Ecto neural progenitor cell (in vitro differentiated cells): Measurements from ENCODE around the gene SYNJ1.
"Not testable (repeated sequence)": the region's sequence is repeated elsewhere in the genome, so short reads cannot be mapped to it uniquely, and the experiment has no call there.

Source experiments
- DNase-seq: peaks from one replicate; pipeline ENCODE4 v3.0.0-alpha.2; 2018; ENCODE audit warnings: low spot score

SYNJ1 gene

DNA sequence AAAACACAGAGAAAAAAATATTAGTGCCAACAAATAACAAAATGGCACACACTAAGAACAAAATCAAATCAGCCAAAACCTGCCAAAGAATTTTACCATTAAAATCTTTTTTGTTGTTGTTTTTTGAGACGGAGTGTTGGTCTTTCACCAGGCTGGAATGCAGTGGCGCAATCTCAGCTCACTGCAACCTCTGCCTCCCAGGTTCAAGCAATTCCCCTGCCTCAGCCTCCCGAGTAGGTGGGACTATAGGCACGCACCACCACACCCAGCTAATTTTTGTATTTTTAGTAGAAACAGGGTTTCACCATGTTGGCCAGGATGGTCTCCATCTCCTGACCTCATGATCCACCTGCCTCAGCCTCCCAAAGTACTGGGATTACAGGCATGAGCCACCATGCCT is 8.3 kb upstream of the SYNJ1 start:
- DNase-seq = not testable (repeated sequence)

DNA sequence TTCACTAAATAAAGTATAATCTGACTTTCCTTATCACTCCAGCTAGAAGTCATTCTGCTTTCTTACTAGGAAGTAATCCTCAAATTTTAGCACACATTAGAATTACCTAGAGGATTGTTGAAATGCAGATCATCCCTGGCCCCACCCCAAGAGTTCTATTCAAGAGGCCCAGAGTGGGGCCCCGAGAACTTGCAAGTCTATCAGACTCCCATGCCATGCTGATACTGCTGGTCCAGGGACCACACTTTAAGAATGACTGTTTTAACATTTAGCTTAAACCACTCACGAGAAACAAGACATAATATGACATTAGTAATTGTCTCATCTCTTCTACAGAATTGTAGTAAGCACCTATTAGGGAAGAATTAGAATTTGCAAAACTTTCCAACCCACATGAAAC is 7.7 kb upstream of the SYNJ1 start:
- DNase-seq = no peak

GRCh38 chr21:32733990-32734613 is 6.3 kb upstream of the SYNJ1 start:
- no peak for DNase-seq

DNA sequence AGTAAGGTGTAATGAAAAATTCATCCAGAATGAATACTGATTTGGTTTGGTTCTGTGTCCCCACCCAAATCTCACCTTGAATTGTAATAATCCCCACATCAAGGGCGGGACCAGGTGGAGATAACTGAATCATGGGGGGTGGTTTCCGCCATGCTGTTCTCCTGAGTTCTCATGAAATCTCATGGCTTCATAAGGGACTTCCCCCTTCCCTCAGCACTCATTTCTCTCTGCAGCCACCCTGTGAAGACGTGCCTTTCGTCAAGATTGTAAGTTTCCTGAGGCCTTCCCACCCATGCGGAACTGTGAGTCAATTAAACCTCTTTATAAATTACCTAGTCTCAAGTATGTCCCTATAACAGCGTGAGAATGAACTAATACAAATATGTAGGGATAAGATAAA is 5.5 kb upstream of the SYNJ1 start:
- no peak for DNase-seq

- DNase-seq = no peak
These were observed 4.7 kb upstream of the SYNJ1 start for GRCh38 chr21:32732544-32732943.

- no peak for DNase-seq
These were observed 1.0 kb upstream of the SYNJ1 start for GRCh38 chr21:32728848-32729247.

GRCh38 chr21:32728456-32728839 is 635 bp upstream of the SYNJ1 start:
- DNase-seq = no peak

DNA sequence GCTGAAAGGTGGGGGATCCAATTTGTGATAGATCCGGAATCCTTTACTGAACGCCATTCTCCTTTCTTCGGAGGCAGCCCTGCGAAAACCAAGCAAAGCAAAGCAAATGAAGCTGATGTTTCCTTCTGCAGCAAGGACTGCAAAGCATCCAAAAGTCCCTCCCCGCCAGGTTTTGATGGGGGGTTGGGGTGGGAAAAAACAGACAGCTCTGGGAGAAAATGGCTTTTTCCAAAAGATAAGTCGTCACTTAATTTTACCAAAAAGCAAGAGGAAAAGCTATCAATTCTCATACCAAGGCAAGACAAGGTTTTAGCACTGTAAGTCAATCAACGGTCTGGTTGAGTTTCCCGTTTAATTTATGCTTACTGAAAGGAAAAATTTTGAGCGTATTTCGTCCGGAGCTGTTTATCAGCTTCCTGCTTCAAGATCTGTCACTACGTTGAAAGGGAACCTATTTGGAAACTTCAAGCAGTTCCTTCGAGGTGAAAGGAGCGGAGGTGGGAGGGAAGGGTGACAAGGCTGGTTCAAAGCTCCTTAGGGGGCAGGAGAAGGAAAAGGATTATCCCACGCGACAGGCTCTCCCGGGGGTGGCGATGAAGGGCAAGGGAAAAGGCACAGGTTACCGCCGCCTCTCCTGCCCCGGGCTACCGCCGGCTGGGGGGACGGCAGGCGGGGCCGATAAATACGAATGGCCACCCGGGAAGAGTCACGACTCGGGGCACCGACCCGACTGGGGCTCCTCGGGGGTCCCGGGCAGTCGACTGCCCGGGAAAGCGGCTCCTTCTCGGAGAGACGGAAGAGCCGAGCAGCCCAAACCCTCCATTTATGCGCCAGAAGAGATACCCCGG is 750 bp downstream of the SYNJ1 start:
- DNase-seq = no peak

- no peak for DNase-seq
These were observed 8.7 kb downstream of the SYNJ1 start for GRCh38 chr21:32719085-32719484.

GRCh38 chr21:32717851-32718316 is 9.9 kb downstream of the SYNJ1 start:
- no peak for DNase-seq

DNA sequence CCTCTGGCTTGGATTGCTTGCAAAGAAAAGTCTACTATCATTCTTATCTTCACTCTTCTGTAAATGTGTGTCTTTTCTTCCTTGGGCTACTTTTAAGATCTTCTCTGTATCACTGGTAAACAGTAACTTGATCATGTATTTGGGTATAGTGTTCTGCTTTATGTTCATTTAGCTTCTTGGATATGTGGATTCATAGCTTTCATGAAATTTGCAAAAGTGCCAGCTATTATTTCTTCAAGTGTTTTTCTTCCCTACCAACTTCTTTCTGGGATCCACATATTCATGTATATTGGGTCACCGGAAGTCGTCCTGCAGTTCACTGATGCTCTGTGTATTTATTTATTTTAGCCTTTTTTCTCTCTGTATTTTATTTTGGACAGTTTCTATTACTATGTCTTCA is 11.3 kb downstream of the SYNJ1 start:
- DNase-seq = no peak

GRCh38 chr21:32713726-32714125 is 14.1 kb downstream of the SYNJ1 start:
- DNase-seq = no peak

DNA sequence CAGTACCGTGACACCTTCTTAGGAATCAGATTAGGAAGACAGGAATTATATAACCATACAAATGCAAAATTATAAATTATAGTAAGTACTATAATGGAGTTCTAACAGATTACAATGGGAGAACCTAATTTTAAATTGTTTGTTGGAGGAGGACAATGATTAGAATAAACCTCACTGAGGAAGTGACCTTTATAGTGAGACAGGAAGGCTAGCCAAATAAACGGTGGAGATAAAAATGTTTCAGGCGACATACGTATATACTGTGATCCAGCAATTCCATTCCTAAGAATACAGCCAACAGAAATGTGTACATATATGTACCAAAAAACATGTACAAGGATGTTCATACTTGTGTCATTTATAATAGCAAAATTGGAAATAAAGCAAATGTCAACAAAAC is 15.2 kb downstream of the SYNJ1 start:
- no peak for DNase-seq

GRCh38 chr21:32712043-32712442 is 15.8 kb downstream of the SYNJ1 start:
- DNase-seq = no peak

- no peak for DNase-seq
These were observed 16.8 kb downstream of the SYNJ1 start for GRCh38 chr21:32710987-32711386.

- DNase-seq = no peak
These were observed 17.6 kb downstream of the SYNJ1 start for GRCh38 chr21:32710069-32710784.

GRCh38 chr21:32708069-32708468 is 19.7 kb downstream of the SYNJ1 start:
- DNase-seq = no peak

DNA sequence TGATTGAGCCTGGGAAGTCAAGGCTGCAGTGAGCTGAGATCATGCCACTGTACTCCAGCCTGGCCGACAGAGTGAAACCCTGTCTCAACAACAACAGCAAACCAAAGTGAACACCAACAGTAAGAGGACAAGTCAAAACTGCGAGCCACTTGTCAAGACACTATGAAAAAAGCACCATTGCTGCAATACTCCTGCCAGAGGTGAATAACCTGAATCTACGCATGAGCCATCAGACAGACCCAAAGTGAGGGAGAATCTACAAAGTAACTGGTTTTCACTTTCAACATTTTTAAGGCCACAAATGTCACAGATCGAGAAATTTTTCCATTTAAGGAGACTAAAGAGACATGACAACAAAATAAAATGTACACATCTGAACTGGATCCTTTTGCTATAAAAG is 21.9 kb downstream of the SYNJ1 start:
- DNase-seq = no peak

GRCh38 chr21:32705139-32705538 is 22.7 kb downstream of the SYNJ1 start:
- DNase-seq = no peak

DNA sequence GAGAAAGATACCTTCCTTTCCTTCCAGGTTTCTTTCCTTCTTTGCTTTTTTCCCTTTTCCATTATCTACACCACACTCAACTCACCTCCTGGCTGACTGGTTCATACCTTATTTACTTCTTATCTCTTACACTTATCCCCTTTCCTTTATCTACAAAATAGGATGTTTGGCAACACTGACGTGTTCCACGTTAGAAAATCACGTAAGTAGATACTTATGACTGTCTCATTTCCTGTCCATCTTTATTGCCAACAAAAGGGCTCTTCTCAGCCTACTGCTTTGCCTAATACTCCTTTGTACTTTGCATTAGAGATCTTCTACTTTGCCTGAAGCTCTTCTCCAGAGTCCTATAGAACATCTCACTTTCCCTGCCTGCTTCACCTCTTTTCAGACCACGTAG is 25.1 kb downstream of the SYNJ1 start:
- no peak for DNase-seq

DNA sequence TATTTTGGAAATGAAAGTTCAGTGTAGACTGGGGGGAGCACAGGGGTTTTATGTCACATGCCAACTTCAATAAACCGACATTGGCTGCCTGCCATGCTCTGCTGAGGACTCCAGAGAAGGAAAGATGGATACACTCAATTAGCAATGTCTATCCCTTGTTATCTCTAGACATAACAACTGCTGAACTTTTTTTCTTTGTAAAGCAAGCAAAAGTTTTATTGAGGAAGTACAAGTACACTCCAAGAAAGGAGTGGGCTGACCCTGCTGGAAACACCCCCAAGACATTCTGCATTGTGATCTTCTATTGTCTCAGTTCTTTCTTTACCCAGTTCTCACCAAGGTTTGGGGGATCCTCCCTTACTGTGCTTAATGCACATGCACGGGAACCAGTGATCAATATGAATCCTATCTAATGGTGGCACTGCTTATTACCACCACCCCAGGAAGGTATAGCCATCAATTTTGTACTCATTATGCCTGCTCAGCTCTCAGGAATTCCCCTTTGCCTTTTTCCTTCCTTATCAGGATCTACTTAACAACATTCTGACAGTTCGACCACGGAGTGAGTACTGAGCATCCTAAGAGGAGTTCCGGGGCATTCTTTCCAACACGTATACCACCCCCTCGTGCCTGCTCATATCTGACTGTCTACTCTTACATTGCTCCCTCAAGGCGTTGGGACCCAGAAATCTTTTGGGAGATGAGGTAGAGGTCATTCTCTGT is 28.7 kb downstream of the SYNJ1 start:
- no peak for DNase-seq

GRCh38 chr21:32698286-32698685 is 29.5 kb downstream of the SYNJ1 start:
- no peak for DNase-seq
